Right lobe of liver (tissue), 4 donors: ENCODE measurements around the gene SAMD4A.

Experiments used
- POLR2A ChIP-seq: fragments of 450-650 bp; IDR thresholded peaks from one replicate; pipeline ENCODE4 v1.6.1; 2017; ENCODE audit warnings: antibody characterized with exemption, mild to moderate bottlenecking
- TF ChIP-seq, protein P1 (sequence below), 4 donors: fragments of 200-600 bp in 3 of 4; fragments of 450-650 bp in 1 of 4; IDR thresholded peaks; one replicate each; pipeline versions ENCODE4 v1.5.1 to v1.8.0; 2016 to 2022; ENCODE audit warnings: antibody characterized with exemption in 4 of 4, mild to moderate bottlenecking in 2 of 4
- donor health status: DM: no; HTN: no; CAD: no.
- donor health status: DM: no; HTN: no; CAD: no.
- donor health status: DM: no; HTN: yes; CAD: no.

DNA sequence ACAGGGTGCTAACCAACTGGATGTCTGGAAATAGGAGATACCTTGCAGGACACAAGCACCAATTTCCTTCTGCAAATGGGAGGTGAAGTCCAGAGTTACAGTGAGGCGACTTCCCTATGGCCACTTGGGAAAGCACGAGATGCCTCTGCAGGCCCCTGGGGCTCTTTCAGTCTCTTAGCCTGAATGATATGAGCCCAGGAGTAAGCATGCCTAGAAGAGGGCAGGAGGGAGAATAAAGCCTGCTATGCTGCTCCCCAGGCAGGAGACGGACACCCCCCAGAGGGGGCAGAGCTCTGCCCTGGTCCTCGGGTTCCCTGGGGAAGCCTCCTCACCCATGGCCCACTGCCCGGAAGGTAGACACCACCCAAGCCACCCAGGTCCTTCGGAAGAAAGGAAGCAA, 230.6 kb downstream of the SAMD4A start:
- TF ChIP-seq POLR2A, result no peak
- TF ChIP-seq, protein P1, sequence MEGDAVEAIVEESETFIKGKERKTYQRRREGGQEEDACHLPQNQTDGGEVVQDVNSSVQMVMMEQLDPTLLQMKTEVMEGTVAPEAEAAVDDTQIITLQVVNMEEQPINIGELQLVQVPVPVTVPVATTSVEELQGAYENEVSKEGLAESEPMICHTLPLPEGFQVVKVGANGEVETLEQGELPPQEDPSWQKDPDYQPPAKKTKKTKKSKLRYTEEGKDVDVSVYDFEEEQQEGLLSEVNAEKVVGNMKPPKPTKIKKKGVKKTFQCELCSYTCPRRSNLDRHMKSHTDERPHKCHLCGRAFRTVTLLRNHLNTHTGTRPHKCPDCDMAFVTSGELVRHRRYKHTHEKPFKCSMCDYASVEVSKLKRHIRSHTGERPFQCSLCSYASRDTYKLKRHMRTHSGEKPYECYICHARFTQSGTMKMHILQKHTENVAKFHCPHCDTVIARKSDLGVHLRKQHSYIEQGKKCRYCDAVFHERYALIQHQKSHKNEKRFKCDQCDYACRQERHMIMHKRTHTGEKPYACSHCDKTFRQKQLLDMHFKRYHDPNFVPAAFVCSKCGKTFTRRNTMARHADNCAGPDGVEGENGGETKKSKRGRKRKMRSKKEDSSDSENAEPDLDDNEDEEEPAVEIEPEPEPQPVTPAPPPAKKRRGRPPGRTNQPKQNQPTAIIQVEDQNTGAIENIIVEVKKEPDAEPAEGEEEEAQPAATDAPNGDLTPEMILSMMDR (IDR thresholded peaks at IDR 0.05), result no peak
